ENCODE data around the gene SORD. TPM values are rescaled to one million over a fixed set of nuclear protein-coding genes. Genes with fewer than 3 reads are reported as not detected.

Gene SORD
- total RNA-seq, 1 experiment from 2014 or later = 116 TPM

DNA sequence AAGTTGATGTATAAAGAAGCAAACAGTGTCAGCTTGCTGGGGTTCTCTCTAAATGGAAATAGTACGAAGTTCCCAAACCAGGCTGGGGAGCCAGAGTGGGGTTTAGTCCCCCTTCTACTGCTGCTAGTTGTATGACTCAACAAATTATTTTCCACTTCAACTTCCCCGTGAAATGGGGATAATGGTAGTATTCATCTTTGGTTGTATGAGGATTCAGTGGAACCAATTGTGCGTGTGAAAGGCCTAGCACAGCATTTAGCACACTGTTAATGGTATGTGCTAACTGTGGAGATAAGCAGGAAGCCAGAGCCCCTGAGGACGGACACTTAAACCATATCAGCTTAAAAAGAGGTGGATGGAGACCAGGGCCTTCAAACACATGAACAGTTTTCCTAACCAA, 4.2 kb downstream of the SORD start:
- Histone ChIP-seq H3K79me2 (ENCODE audit: insufficient read depth, low read length) (peaks cover 82% of the 10 kb centered on the region), H4K20me1 (ENCODE audit: insufficient read depth) (no peaks in the 10 kb centered on the region; the same call in 1 of the 2 replicates), H3K4me2 (ENCODE audit: low read length) (no peak overlapping the region), H3K9me3 (ENCODE audit: control insufficient read depth in 1 of 2, insufficient read depth in 1 of 2, low read depth in 1 of 2, low read length in 2 of 2) (0 out of 4 replicates have a peak, but pooled peaks cover 0 to 5% of the 10 kb centered on the region in 2 experiments), H3K4me3 (replicated peaks in 1 of 2; ENCODE audit: low read depth in 1 of 2, low read length in 2 of 2) (no peak overlapping the region), H3K9ac (ENCODE audit: low read length) (no peak overlapping the region), H3K9me2 (ENCODE audit: insufficient read depth) (no peaks in the 10 kb centered on the region), H3K4me1 (ENCODE audit: control insufficient read depth in 1 of 2, insufficient read depth in 2 of 2, low read length in 2 of 2) (peaks cover 4 to 19% of the 10 kb centered on the region in 2 experiments), H3K27me3 (ENCODE audit: insufficient read depth, low read length) (no peaks in the 10 kb centered on the region), H3K36me3 (ENCODE audit: control insufficient read depth in 1 of 2, insufficient read depth in 2 of 2, low read length in 2 of 2) (peaks cover 12 to 30% of the 10 kb centered on the region in 2 experiments; a peak in 3 of 4 replicates), H2AFZ (ENCODE audit: low read depth, low read length, poor library complexity, severe bottlenecking) (no peak overlapping the region), H3K27ac (ENCODE audit: low read depth, low read length) (no peak overlapping the region)
- ChIA-PET POLR2A (no interaction called here), RAD21 (ENCODE audit: low non-redundant PET in 1 of 2, low total read pairs in 2 of 2, uncharacterized antibody in 2 of 2, unreplicated experiment in 2 of 2) (no interaction called here), CTCF (no interaction called here)
- ATAC-seq = no peak
- DNase-seq (ENCODE audit: low read depth, low spot score) = no peak
- BruUV-seq (replicated peaks) = no TSS peak
- TF ChIP-seq ZFX (IDR thresholded peaks at IDR 0.05) (no peak), SP1 (IDR thresholded peaks at IDR 0.05; ENCODE audit: low read depth) (no peak), EZH2phosphoT487 (IDR thresholded peaks at IDR 0.05; ENCODE audit: borderline replicate concordance) (no peak), ZNF274 (IDR thresholded peaks at IDR 0.05; ENCODE audit: low read depth, low read length) (no peak), ELF1 (IDR thresholded peaks at IDR 0.05; ENCODE audit: borderline replicate concordance, low read depth) (no peak), CEBPB (IDR thresholded peaks at IDR 0.05; ENCODE audit: low read depth) (no peak), JUND (IDR thresholded peaks at IDR 0.05) (no peak), RAD21 (IDR thresholded peaks at IDR 0.05; ENCODE audit: low read depth) (no peak), SRF (IDR thresholded peaks at IDR 0.05; ENCODE audit: low read depth) (no peak), SIN3A (IDR thresholded peaks at IDR 0.05; ENCODE audit: low read depth) (no peak), YY1 (IDR thresholded peaks at IDR 0.05; ENCODE audit: extremely low read depth, insufficient replicate concordance, low read depth, low read length) (no peak), CBX3 (IDR thresholded peaks at IDR 0.05; ENCODE audit: low read depth) (no peak), TCF7L2 (IDR thresholded peaks at IDR 0.05; ENCODE audit: borderline replicate concordance, extremely low read depth, insufficient read depth, insufficient read length) (no peak)
- TF ChIP-seq, protein P1, sequence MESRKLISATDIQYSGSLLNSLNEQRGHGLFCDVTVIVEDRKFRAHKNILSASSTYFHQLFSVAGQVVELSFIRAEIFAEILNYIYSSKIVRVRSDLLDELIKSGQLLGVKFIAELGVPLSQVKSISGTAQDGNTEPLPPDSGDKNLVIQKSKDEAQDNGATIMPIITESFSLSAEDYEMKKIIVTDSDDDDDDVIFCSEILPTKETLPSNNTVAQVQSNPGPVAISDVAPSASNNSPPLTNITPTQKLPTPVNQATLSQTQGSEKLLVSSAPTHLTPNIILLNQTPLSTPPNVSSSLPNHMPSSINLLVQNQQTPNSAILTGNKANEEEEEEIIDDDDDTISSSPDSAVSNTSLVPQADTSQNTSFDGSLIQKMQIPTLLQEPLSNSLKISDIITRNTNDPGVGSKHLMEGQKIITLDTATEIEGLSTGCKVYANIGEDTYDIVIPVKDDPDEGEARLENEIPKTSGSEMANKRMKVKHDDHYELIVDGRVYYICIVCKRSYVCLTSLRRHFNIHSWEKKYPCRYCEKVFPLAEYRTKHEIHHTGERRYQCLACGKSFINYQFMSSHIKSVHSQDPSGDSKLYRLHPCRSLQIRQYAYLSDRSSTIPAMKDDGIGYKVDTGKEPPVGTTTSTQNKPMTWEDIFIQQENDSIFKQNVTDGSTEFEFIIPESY (IDR thresholded peaks at IDR 0.05; ENCODE audit: extremely low read depth, insufficient replicate concordance, low read length) = no peak
- TF ChIP-seq, protein P2, sequence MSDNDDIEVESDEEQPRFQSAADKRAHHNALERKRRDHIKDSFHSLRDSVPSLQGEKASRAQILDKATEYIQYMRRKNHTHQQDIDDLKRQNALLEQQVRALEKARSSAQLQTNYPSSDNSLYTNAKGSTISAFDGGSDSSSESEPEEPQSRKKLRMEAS (IDR thresholded peaks at IDR 0.05) = no peak
- TF ChIP-seq, protein P3, sequence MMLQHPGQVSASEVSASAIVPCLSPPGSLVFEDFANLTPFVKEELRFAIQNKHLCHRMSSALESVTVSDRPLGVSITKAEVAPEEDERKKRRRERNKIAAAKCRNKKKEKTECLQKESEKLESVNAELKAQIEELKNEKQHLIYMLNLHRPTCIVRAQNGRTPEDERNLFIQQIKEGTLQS (IDR thresholded peaks at IDR 0.05) = no peak
- TF ChIP-seq, protein P4, sequence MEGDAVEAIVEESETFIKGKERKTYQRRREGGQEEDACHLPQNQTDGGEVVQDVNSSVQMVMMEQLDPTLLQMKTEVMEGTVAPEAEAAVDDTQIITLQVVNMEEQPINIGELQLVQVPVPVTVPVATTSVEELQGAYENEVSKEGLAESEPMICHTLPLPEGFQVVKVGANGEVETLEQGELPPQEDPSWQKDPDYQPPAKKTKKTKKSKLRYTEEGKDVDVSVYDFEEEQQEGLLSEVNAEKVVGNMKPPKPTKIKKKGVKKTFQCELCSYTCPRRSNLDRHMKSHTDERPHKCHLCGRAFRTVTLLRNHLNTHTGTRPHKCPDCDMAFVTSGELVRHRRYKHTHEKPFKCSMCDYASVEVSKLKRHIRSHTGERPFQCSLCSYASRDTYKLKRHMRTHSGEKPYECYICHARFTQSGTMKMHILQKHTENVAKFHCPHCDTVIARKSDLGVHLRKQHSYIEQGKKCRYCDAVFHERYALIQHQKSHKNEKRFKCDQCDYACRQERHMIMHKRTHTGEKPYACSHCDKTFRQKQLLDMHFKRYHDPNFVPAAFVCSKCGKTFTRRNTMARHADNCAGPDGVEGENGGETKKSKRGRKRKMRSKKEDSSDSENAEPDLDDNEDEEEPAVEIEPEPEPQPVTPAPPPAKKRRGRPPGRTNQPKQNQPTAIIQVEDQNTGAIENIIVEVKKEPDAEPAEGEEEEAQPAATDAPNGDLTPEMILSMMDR (IDR thresholded peaks at IDR 0.05 in 2 of 3, conservative IDR thresholded peaks at IDR 0.05 in 1 of 3; ENCODE audit: borderline replicate concordance in 1 of 3, insufficient read depth in 1 of 3, low read depth in 2 of 3, low read length in 2 of 3) = no peak
- intact Hi-C loops (cut with micrococcal nuclease) = no loop called here

Data from HCT116 (cell line).